DND-41 (cell line): Measurements from ENCODE around the gene PACS1.
A peak's percentile ranks its signal among the peaks of the same experiment; 100 is the strongest.

Experiments
- ATAC-seq: fragments of 200-7000 bp; cut with Tn5 transposase; 3 replicates; pipeline ENCODE4 v1.9.1; 2021; ENCODE audit warnings: low read depth; ENCODE audit not compliant: insufficient read depth
- DNase-seq: peaks from one replicate; pipeline ENCODE4 v3.0.0-alpha.2; 2020
- H2AFZ ChIP-seq: 2 replicates; pipeline ENCODE4 v1.6.0; 2012; ENCODE audit warnings: low read depth, low read length
- H3K27ac ChIP-seq: 2 replicates; pipeline ENCODE4 v1.5.1; 2012; ENCODE audit warnings: low read length, inconsistent platforms
- H3K27me3 ChIP-seq: fragments of 200-600 bp; sonication (generic); 2 replicates; pipeline ENCODE4 v1.6.0; 2012; ENCODE audit warnings: low read length, mild to moderate bottlenecking, inconsistent platforms; ENCODE audit not compliant: insufficient read depth, poor library complexity
- H3K36me3 ChIP-seq: 2 replicates; pipeline ENCODE4 v1.5.1; 2012; ENCODE audit warnings: low read length, inconsistent platforms; ENCODE audit not compliant: insufficient read depth
- H3K4me1 ChIP-seq: 2 replicates; pipeline ENCODE4 v1.5.1; 2012; ENCODE audit warnings: mild to moderate bottlenecking, low read length; ENCODE audit not compliant: insufficient read depth
- H3K4me2 ChIP-seq: 2 replicates; pipeline ENCODE4 v1.6.0; 2012; ENCODE audit warnings: mild to moderate bottlenecking, moderate library complexity, low read length, inconsistent platforms; ENCODE audit not compliant: insufficient read depth
- H3K4me3 ChIP-seq, 2 experiments: fragments of 200-600 bp in 1 of 2; shearing (Covaris generic) in 1 of 2; 2 replicates each; pipeline ENCODE4 v1.5.1; 2012 to 2016; ENCODE audit warnings: inconsistent platforms in 2 of 2, low read length in 2 of 2, mild to moderate bottlenecking in 2 of 2, low read depth in 1 of 2, moderate library complexity in 1 of 2
- H3K79me2 ChIP-seq: 2 replicates; pipeline ENCODE4 v1.6.0; 2012; ENCODE audit warnings: low read length, inconsistent platforms; ENCODE audit not compliant: insufficient read depth
- H3K9ac ChIP-seq: 2 replicates; pipeline ENCODE4 v1.6.0; 2012; ENCODE audit warnings: low read depth, mild to moderate bottlenecking, inconsistent platforms, low read length, moderate library complexity
- H3K9me3 ChIP-seq: 2 replicates; pipeline ENCODE4 v1.5.1; 2012; ENCODE audit warnings: low read length, moderate library complexity, mild to moderate bottlenecking, inconsistent platforms; ENCODE audit not compliant: insufficient read depth, severe bottlenecking
- H4K20me1 ChIP-seq: 2 replicates; pipeline ENCODE4 v1.6.0; 2012; ENCODE audit warnings: low read length; ENCODE audit not compliant: insufficient read depth
- CTCF ChIP-seq: IDR thresholded peaks from 2 replicates; pipeline ENCODE4 v1.5.1; 2012; ENCODE audit warnings: borderline replicate concordance, low read length, moderate library complexity, mild to moderate bottlenecking; ENCODE audit not compliant: poor library complexity, severe bottlenecking; ENCODE audit errors: extremely low read depth
- EZH2 ChIP-seq: IDR thresholded peaks from 3 replicates; pipeline ENCODE4 v1.6.1; 2012; ENCODE audit warnings: borderline replicate concordance, low read depth, mild to moderate bottlenecking, moderate library complexity, low read length, inconsistent platforms; ENCODE audit not compliant: severe bottlenecking

The PACS1 gene

GRCh38 chr11:66042996-66043906 lies 26.8 kb upstream of the PACS1 start:
- no peaks in the 10 kb centered on the region for H3K27me3 ChIP-seq
- no peak overlapping the region for H3K4me2 ChIP-seq
- ATAC-seq (no peak), DNase-seq (no peak)
- H3K36me3 ChIP-seq, result no peaks in the 10 kb centered on the region
- no peak overlapping the region for H3K4me3 ChIP-seq
- no peak overlapping the region for H2AFZ ChIP-seq
- H3K9me3 ChIP-seq, result no peaks in the 10 kb centered on the region
- H3K9ac ChIP-seq, result no peak overlapping the region
- H3K4me1 ChIP-seq, result peaks cover 13% of the 10 kb centered on the region
- no peak overlapping the region for H3K27ac ChIP-seq
- TF ChIP-seq EZH2, result no peak
- no peak for TF ChIP-seq CTCF
- H3K79me2 ChIP-seq, result no peaks in the 10 kb centered on the region
- H4K20me1 ChIP-seq, result no peaks in the 10 kb centered on the region

GRCh38 chr11:66044757-66045156 lies 25.3 kb upstream of the PACS1 start:
- no peaks in the 10 kb centered on the region for H3K27me3 ChIP-seq
- H3K4me1 ChIP-seq, result peaks cover 13% of the 10 kb centered on the region
- H3K4me3 ChIP-seq, result peak overlapping the region in 1 of 2 experiments; percentile 19; a peak in 1 of 4 replicates
- H3K79me2 ChIP-seq, result no peaks in the 10 kb centered on the region
- H3K36me3 ChIP-seq, result no peaks in the 10 kb centered on the region
- no peak for ATAC-seq
- no peak overlapping the region for H3K9ac ChIP-seq
- DNase-seq, result no peak
- peak overlapping the region; percentile 50 for H2AFZ ChIP-seq
- H3K4me2 ChIP-seq, result peak overlapping the region; percentile 59
- H3K9me3 ChIP-seq, result no peaks in the 10 kb centered on the region
- TF ChIP-seq CTCF (no peak), EZH2 (no peak)
- H3K27ac ChIP-seq, result no peak overlapping the region
- no peaks in the 10 kb centered on the region for H4K20me1 ChIP-seq

GRCh38 chr11:66045177-66045639 lies 24.9 kb upstream of the PACS1 start:
- no peaks in the 10 kb centered on the region for H3K9me3 ChIP-seq
- H3K4me2 ChIP-seq, result peak overlapping the region; percentile 59
- H3K36me3 ChIP-seq, result no peaks in the 10 kb centered on the region
- DNase-seq (peak; percentile 89), ATAC-seq (peak; percentile 97)
- H2AFZ ChIP-seq, result peak overlapping the region; percentile 77
- no peaks in the 10 kb centered on the region for H4K20me1 ChIP-seq
- no peaks in the 10 kb centered on the region for H3K79me2 ChIP-seq
- no peaks in the 10 kb centered on the region for H3K27me3 ChIP-seq
- peak overlapping the region in 1 of 2 experiments; percentile 25; a peak in 1 of 4 replicates for H3K4me3 ChIP-seq
- peak overlapping the region; percentile 18; the same call in 1 of the 2 replicates for H3K9ac ChIP-seq
- peaks cover 13% of the 10 kb centered on the region for H3K4me1 ChIP-seq
- TF ChIP-seq EZH2, result no peak
- peak; percentile 97 for TF ChIP-seq CTCF
- no peak overlapping the region for H3K27ac ChIP-seq
